Prostate gland (tissue), 2 donors: ENCODE measurements around the gene PHKB. TPM values are rescaled to one million over a fixed set of nuclear protein-coding genes. Genes with fewer than 3 reads are reported as not detected.

Experiments used
- DNase-seq: peaks from one replicate; pipeline ENCODE4 v3.0.0-alpha.2; 2019; ENCODE audit warnings: low spot score
- H3K27ac ChIP-seq, 2 donors: fragments of 200-600 bp; sonication (generic); 2 replicates each; pipeline ENCODE4 v1.5.1; 2017 to 2019
- H3K27me3 ChIP-seq: fragments of 200-600 bp; sonication (generic); replicated peaks from 2 replicates; pipeline ENCODE4 v1.5.1; 2019; ENCODE audit not compliant: insufficient read depth
- H3K36me3 ChIP-seq, 2 donors: fragments of 200-600 bp; sonication (generic); 1 replicate in 1 of 2; 2 replicates in 1 of 2; pipeline versions ENCODE4 v1.5.1 to v1.8.1; 2017 to 2019
- H3K4me1 ChIP-seq: fragments of 200-600 bp; sonication (generic); replicated peaks from 2 replicates; pipeline ENCODE4 v1.5.1; 2019
- H3K4me3 ChIP-seq, 2 donors: fragments of 200-600 bp; sonication (generic); 2 replicates each; pipeline ENCODE4 v1.5.1; 2017 to 2019
- H3K9me3 ChIP-seq: fragments of 200-600 bp; sonication (generic); 2 replicates; pipeline ENCODE4 v1.5.1; 2017
- POLR2A ChIP-seq: fragments of 450-650 bp; IDR thresholded peaks from one replicate; pipeline ENCODE4 v1.6.1; 2016; ENCODE audit warnings: antibody characterized with exemption, mild to moderate bottlenecking
- POLR2AphosphoS5 ChIP-seq: sonication (generic); formaldehyde crosslinking; IDR thresholded peaks from one replicate; pipeline ENCODE4 v1.6.1; 2017; ENCODE audit warnings: antibody characterized with exemption
- WGBS: methylation state at CpG from one replicate; pipeline ENCODE4 v1.1.5; 2018; 5-methylcytosine and 5-hydroxymethylcytosine counted together
- intact Hi-C: fragments of 100-400 bp; cut with DNase I; formaldehyde crosslinking; loops from one replicate; pipeline ENCODE4 v1.14.2; 2022
- total RNA-seq, 2 donors: library from RNA; depleted of rRNA; stranded (reverse); fragments of >200 nt; gene quantifications; one replicate each; pipeline ENCODE4 v1.1.0, GENCODE V29; 2016
- TF ChIP-seq, protein P1 (sequence below), 4 experiments: fragments of 200-600 bp in 2 of 4; fragments of 450-650 bp in 2 of 4; sonication (generic) in 2 of 4; IDR thresholded peaks; 1 replicate in 3 of 4; 2 replicates in 1 of 4; pipeline ENCODE4 v1.5.1; 2016 to 2019; ENCODE audit warnings: antibody characterized with exemption in 4 of 4, mild to moderate bottlenecking in 2 of 4, moderate library complexity in 2 of 4

Gene PHKB
- total RNA-seq, 2 donors from 2014 or later = 70.1 to 93.7 TPM

DNA sequence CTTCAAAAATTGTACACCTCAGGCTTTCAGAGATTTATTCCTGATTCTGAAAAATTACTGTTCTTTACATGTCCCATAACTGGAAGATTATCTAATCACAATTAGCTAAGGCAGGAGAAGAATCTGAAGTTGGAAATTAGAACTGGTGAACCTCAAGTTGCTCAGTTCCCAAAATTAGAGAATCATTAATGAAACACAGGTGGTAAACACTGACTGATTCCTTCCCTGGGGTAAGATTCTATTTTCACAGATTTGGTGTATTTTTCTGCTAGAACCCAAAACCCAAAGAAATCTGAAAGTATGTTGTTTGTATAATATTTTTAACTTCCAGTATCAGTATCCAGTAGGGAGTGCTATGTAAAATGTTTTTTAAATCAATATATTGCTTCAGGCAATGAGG lies 25.7 kb downstream of the PHKB start:
- no peak for DNase-seq
- Histone ChIP-seq H3K27ac (no peak overlapping the region), H3K4me3 (no peak overlapping the region), H3K36me3 (no peaks in the 10 kb centered on the region), H3K27me3 (no peaks in the 10 kb centered on the region), H3K9me3 (no peaks in the 10 kb centered on the region), H3K4me1 (no peaks in the 10 kb centered on the region)
- intact Hi-C loops = no loop called here
- TF ChIP-seq POLR2AphosphoS5 (no peak), POLR2A (no peak)
- TF ChIP-seq, protein P1, sequence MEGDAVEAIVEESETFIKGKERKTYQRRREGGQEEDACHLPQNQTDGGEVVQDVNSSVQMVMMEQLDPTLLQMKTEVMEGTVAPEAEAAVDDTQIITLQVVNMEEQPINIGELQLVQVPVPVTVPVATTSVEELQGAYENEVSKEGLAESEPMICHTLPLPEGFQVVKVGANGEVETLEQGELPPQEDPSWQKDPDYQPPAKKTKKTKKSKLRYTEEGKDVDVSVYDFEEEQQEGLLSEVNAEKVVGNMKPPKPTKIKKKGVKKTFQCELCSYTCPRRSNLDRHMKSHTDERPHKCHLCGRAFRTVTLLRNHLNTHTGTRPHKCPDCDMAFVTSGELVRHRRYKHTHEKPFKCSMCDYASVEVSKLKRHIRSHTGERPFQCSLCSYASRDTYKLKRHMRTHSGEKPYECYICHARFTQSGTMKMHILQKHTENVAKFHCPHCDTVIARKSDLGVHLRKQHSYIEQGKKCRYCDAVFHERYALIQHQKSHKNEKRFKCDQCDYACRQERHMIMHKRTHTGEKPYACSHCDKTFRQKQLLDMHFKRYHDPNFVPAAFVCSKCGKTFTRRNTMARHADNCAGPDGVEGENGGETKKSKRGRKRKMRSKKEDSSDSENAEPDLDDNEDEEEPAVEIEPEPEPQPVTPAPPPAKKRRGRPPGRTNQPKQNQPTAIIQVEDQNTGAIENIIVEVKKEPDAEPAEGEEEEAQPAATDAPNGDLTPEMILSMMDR (IDR thresholded peaks at IDR 0.05) = no peak

GRCh38 chr16:47488051-47488450 lies 26.9 kb downstream of the PHKB start:
- TF ChIP-seq POLR2A (no peak), POLR2AphosphoS5 (no peak)
- TF ChIP-seq, protein P1 (IDR thresholded peaks at IDR 0.05) = no peak
- Histone ChIP-seq H3K4me1 (no peaks in the 10 kb centered on the region), H3K4me3 (no peak overlapping the region), H3K36me3 (no peaks in the 10 kb centered on the region), H3K27ac (no peak overlapping the region), H3K27me3 (no peaks in the 10 kb centered on the region), H3K9me3 (no peaks in the 10 kb centered on the region)
- intact Hi-C loops = no loop called here
- DNase-seq = no peak
- WGBS = 98% methylated on average over 3 of the region's 3 CpGs

GRCh38 chr16:47490471-47490870 lies 29.3 kb downstream of the PHKB start:
- TF ChIP-seq, protein P1 (IDR thresholded peaks at IDR 0.05) = no peak
- TF ChIP-seq POLR2AphosphoS5 (no peak), POLR2A (no peak)
- H3K27me3 ChIP-seq = no peaks in the 10 kb centered on the region
- DNase-seq = no peak
- H3K4me1 ChIP-seq = no peaks in the 10 kb centered on the region
- intact Hi-C loops = no loop called here
- H3K4me3 ChIP-seq = no peak overlapping the region
- H3K9me3 ChIP-seq = no peaks in the 10 kb centered on the region
- no peak overlapping the region for H3K27ac ChIP-seq
- H3K36me3 ChIP-seq = no peaks in the 10 kb centered on the region

DNA sequence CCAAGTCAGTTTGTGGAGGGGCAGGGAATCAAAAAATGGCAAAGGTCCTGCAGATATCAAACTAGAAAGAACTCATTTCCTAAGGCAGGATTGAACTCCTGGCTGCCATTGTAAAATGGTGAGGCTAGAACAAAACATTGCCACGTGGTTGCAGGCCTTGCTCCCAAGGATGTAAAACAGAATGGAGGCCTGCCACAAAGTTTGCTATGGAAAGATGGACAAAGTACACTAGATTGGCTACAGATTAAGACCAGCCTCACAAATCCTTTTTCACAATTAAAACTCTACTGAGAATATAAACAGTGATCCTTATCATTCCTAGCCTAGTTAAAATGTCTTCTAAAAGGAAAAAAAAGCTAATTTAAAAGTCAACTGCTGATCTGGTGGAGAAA lies 30.9 kb downstream of the PHKB start:
- DNase-seq = no peak

More for the DNA sequence above, 30.9 kb downstream of the PHKB start:
- intact Hi-C loops = no loop called here
- H3K36me3 ChIP-seq = no peaks in the 10 kb centered on the region
- peak overlapping the region; percentile 46 to 52 for H3K27ac ChIP-seq
- no peaks in the 10 kb centered on the region for H3K27me3 ChIP-seq
- H3K9me3 ChIP-seq = no peaks in the 10 kb centered on the region
- TF ChIP-seq POLR2A = no peak
- TF ChIP-seq, protein P1 (IDR thresholded peaks at IDR 0.05) = no peak
- no peak for TF ChIP-seq POLR2AphosphoS5
- H3K4me3 ChIP-seq = no peak overlapping the region
- no peaks in the 10 kb centered on the region for H3K4me1 ChIP-seq
- WGBS = 14% methylated on average over 1 of the region's 1 CpG
